HepG2 (cell line): ENCODE results near the gene PRDM12. TPM values are rescaled to one million over a fixed set of nuclear protein-coding genes. Genes with fewer than 3 reads are reported as not detected.
A peak's percentile ranks its signal among the peaks of the same experiment; 100 is the strongest.

Experiments
- AKAP8 ChIP-seq: sonication (generic); formaldehyde crosslinking; IDR thresholded peaks from 2 replicates; pipeline ENCODE4 v1.5.1; 2020; ENCODE audit warnings: mild to moderate bottlenecking, missing genetic modification reagents
- ATF6 ChIP-seq: sonication (generic); formaldehyde crosslinking; conservative IDR thresholded peaks from 2 replicates; pipeline ENCODE4 v1.4.0; 2020; ENCODE audit warnings: missing genetic modification reagents
- BRF2 ChIP-seq: sonication (generic); formaldehyde crosslinking; IDR thresholded peaks from 2 replicates; pipeline ENCODE4 v1.8.1; 2022; ENCODE audit warnings: mild to moderate bottlenecking, missing genetic modification reagents
- DBP ChIP-seq: sonication (generic); formaldehyde crosslinking; IDR thresholded peaks from 2 replicates; pipeline ENCODE4 v1.4.0; 2020; ENCODE audit warnings: missing genetic modification reagents; ENCODE audit errors: not compliant biosample characterization
- EP300 ChIP-seq, 3 experiments: sonication (generic) in 1 of 3; formaldehyde crosslinking in 1 of 3; IDR thresholded peaks; 2 replicates each; pipeline versions ENCODE4 v1.5.1 to v1.6.1; 2011 to 2020; ENCODE audit warnings: low read depth in 2 of 3, low read length in 2 of 3, borderline replicate concordance in 1 of 3, improper control_type of control experiment in 1 of 3, mild to moderate bottlenecking in 1 of 3, missing genetic modification reagents in 1 of 3, moderate library complexity in 1 of 3
- GLMP ChIP-seq: sonication (generic); formaldehyde crosslinking; IDR thresholded peaks from 2 replicates; pipeline ENCODE4 v1.9.0; 2021; ENCODE audit warnings: missing genetic modification reagents, mild to moderate bottlenecking, borderline replicate concordance
- HIVEP1 ChIP-seq: sonication (generic); formaldehyde crosslinking; IDR thresholded peaks from 2 replicates; pipeline ENCODE4 v1.4.0; 2020; ENCODE audit warnings: mild to moderate bottlenecking, missing genetic modification reagents
- MBD4 ChIP-seq: IDR thresholded peaks from 2 replicates; pipeline ENCODE4 v1.6.1; 2012; ENCODE audit warnings: low read length, inconsistent platforms, borderline replicate concordance
- NCOR1 ChIP-seq: fragments of 200-600 bp; sonication (generic); IDR thresholded peaks from 2 replicates; pipeline ENCODE4 v1.7.0; 2017; ENCODE audit warnings: antibody characterized with exemption, low read length, borderline replicate concordance
- SRSF9 ChIP-seq: fragments of 200-400 bp; formaldehyde crosslinking; IDR thresholded peaks from 2 replicates; pipeline ENCODE4 v1.6.1; 2018; ENCODE audit warnings: borderline replicate concordance, mild to moderate bottlenecking, low read depth, low read length; ENCODE audit not compliant: insufficient read depth, poor library complexity, severe bottlenecking
- TCF7 ChIP-seq: sonication (generic); IDR thresholded peaks from 2 replicates; pipeline ENCODE4 v1.6.1; 2016; ENCODE audit warnings: antibody characterized with exemption, low read depth
- UBTF ChIP-seq: sonication (generic); formaldehyde crosslinking; IDR thresholded peaks from 2 replicates; pipeline ENCODE4 v1.4.0; 2020; ENCODE audit warnings: mild to moderate bottlenecking, missing genetic modification reagents
- ZBTB8A ChIP-seq: sonication (generic); formaldehyde crosslinking; IDR thresholded peaks from 2 replicates; pipeline ENCODE4 v1.4.0; 2020; ENCODE audit warnings: mild to moderate bottlenecking, low read depth, missing genetic modification reagents, borderline replicate concordance
- polyA plus RNA-seq, 8 experiments: library from polyadenylated mRNA; depleted of rRNA in 3 of 8; stranded (reverse) in 7 of 8; unstranded in 1 of 8; fragments of >200 nt; fragmentation: Illumina TruSeq in 4 of 8; extraction: Trizol in 4 of 8; gene quantifications; 2 replicates each; pipeline versions ENCODE4 v1.2.1 to v1.2.3, GENCODE V29; 2011 to 2016; ENCODE audit warnings: low read depth in 4 of 8, missing spikeins in 1 of 8, mixed read lengths in 1 of 8; ENCODE audit not compliant: insufficient read depth in 1 of 8
- total RNA-seq, 5 experiments: library from RNA; depleted of rRNA; stranded (reverse); fragments of >200 nt; fragmentation: Illumina TruSeq; extraction: Trizol; gene quantifications; 2 replicates each; pipeline ENCODE4 v1.2.3, GENCODE V29; 2016; ENCODE audit warnings: low read depth in 1 of 5
- TF ChIP-seq, protein P1 (sequence below): sonication (generic); formaldehyde crosslinking; IDR thresholded peaks from 2 replicates; pipeline ENCODE4 v1.8.1; 2022; ENCODE audit warnings: low read depth, mild to moderate bottlenecking, missing genetic modification reagents

Gene PRDM12
- total and polyA plus RNA-seq, 2 of the 13 experiments (the other 11 are each of a cell fraction or from before 2014, with no cell fraction given), result 0.04 to 0.07 TPM

DNA sequence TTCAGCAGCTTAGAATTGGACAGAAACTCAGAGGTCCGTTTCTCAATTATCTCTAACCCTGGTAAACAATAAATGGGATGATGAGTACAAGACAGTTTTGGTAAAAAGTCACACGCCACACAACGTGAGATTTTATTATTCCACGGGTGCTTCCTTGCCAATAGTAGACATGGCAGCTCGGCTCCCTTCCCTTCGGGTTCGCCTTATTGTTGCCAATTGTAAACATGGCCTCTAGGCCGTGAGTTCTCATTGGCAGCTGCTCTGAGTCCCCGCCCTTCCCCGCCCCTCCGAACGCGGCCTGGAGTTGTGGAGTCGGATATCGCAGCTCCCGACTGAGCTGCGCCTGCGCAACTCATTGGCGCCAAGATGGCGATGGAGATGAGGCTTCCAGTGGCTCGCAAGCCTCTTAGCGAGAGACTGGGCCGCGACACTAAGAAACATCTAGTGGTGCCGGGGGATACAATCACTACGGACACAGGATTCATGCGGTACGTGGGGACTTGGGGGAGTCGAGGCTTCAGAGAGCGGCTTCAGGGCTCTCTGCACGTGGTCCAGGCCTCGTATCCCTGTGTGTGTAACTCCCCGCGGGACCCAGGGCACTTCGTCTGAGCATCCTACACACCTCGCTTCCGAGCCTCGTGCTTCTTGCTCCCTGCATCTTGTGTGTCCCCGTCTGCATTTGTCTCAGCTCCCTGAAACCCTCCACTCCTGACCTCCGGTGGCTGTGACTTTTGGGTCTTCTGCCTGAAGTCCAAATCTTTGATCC lies 29.2 kb downstream of the PRDM12 start, which contains the start of gene EXOSC2 (continued):
- TF ChIP-seq SRSF9, result no peak
- no peak for TF ChIP-seq AKAP8 (CRISPR knock-in tag)
- TF ChIP-seq HIVEP1, result no peak
- TF ChIP-seq EP300 (IDR thresholded peaks at IDR 0.05; ENCODE audit: low read depth in 2 of 2, low read length in 2 of 2), result no peak
- no peak for TF ChIP-seq EP300 (CRISPR knock-in tag; IDR thresholded peaks at IDR 0.05; ENCODE audit: borderline replicate concordance)
- TF ChIP-seq MBD4, result no peak
- peak; percentile 69; the same call in 1 of the 2 replicates for TF ChIP-seq UBTF (CRISPR knock-in tag)
- TF ChIP-seq, protein P1, sequence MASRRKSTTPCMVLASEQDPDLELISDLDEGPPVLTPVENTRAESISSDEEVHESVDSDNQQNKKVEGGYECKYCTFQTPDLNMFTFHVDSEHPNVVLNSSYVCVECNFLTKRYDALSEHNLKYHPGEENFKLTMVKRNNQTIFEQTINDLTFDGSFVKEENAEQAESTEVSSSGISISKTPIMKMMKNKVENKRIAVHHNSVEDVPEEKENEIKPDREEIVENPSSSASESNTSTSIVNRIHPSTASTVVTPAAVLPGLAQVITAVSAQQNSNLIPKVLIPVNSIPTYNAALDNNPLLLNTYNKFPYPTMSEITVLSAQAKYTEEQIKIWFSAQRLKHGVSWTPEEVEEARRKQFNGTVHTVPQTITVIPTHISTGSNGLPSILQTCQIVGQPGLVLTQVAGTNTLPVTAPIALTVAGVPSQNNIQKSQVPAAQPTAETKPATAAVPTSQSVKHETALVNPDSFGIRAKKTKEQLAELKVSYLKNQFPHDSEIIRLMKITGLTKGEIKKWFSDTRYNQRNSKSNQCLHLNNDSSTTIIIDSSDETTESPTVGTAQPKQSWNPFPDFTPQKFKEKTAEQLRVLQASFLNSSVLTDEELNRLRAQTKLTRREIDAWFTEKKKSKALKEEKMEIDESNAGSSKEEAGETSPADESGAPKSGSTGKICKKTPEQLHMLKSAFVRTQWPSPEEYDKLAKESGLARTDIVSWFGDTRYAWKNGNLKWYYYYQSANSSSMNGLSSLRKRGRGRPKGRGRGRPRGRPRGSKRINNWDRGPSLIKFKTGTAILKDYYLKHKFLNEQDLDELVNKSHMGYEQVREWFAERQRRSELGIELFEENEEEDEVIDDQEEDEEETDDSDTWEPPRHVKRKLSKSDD (CRISPR knock-in tag), result peak; percentile 95
- no peak for TF ChIP-seq GLMP
- TF ChIP-seq BRF2 (CRISPR knock-in tag), result no peak
- TF ChIP-seq ZBTB8A (CRISPR knock-in tag), result no peak
- TF ChIP-seq ATF6 (CRISPR knock-in tag), result no peak
- peak; percentile 27; the same call in 1 of the 2 replicates for TF ChIP-seq NCOR1
- TF ChIP-seq DBP (CRISPR knock-in tag), result peak; percentile 75
- TF ChIP-seq TCF7, result no peak
